NB4 (cell line): ENCODE data around the gene NTM.

Experiments
- MYC ChIP-seq: IDR thresholded peaks from 2 replicates; pipeline ENCODE4 v1.6.1; 2011; ENCODE audit warnings: low read depth, low read length
- POLR2A ChIP-seq: IDR thresholded peaks from 2 replicates; pipeline ENCODE4 v1.6.1; 2011; ENCODE audit warnings: mild to moderate bottlenecking; ENCODE audit not compliant: insufficient read length; ENCODE audit errors: extremely low read depth
- TF ChIP-seq, protein P1 (sequence below): IDR thresholded peaks from one replicate; pipeline ENCODE4 v1.5.1; 2012; ENCODE audit warnings: low read depth, low read length
- TF ChIP-seq, protein P2 (sequence below): IDR thresholded peaks from 2 replicates; pipeline ENCODE4 v1.6.1; 2011; ENCODE audit warnings: low read depth, low read length

DNA sequence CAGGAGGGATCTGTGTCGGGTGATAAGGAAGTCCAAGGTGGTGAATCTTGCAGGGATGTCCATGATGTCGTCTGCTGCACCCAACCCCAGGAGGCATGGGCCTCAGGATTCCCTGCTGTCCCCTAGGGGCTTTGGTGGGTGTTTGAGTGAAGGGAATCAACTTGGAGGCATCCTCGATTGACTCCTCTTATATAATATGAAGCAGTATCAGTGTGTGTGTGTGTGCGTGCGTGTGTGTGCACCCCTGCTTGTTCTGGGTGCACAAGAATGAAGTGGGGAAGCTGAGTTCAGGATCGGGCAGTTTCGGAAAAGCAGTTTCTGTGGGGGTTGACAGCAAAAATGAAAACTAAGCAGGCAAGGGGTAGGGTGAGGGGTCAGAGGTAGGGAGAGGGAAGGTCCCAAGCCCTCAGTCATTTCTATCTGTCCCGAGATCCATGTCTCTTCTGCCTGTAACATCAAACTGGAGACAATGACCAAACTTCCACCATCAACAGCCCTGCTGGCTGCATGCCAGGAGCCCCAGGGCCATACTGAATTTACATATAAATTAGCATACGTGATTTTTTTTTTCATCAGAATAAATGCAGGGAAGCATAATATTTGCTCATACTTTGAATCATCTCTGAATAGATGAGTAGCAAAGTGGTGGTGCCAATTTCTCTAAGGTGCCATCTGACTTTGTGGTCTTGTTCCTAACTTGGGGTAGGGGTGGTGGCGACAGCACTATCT, 2.0 kb downstream of the NTM start:
- TF ChIP-seq, protein P1, sequence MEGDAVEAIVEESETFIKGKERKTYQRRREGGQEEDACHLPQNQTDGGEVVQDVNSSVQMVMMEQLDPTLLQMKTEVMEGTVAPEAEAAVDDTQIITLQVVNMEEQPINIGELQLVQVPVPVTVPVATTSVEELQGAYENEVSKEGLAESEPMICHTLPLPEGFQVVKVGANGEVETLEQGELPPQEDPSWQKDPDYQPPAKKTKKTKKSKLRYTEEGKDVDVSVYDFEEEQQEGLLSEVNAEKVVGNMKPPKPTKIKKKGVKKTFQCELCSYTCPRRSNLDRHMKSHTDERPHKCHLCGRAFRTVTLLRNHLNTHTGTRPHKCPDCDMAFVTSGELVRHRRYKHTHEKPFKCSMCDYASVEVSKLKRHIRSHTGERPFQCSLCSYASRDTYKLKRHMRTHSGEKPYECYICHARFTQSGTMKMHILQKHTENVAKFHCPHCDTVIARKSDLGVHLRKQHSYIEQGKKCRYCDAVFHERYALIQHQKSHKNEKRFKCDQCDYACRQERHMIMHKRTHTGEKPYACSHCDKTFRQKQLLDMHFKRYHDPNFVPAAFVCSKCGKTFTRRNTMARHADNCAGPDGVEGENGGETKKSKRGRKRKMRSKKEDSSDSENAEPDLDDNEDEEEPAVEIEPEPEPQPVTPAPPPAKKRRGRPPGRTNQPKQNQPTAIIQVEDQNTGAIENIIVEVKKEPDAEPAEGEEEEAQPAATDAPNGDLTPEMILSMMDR = no peak
- TF ChIP-seq POLR2A = no peak
- no peak for TF ChIP-seq MYC
- TF ChIP-seq, protein P2, sequence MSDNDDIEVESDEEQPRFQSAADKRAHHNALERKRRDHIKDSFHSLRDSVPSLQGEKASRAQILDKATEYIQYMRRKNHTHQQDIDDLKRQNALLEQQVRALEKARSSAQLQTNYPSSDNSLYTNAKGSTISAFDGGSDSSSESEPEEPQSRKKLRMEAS = no peak
